Retina (tissue), 1 donor: ENCODE results near the gene SLC9A5.

Experiments
- DNase-seq: peaks from one replicate; pipeline ENCODE4 v3.0.0-alpha.2; 2016

SLC9A5 gene

GRCh38 chr16:67248401-67249177 lies at the start of gene SLC9A5:
Gene SLC9A5, plus strand, starts transcription at chr16:67248979. Its CDS starts 36 bp downstream, at chr16:67249015.
- DNase-seq, result peak; percentile 65

DNA sequence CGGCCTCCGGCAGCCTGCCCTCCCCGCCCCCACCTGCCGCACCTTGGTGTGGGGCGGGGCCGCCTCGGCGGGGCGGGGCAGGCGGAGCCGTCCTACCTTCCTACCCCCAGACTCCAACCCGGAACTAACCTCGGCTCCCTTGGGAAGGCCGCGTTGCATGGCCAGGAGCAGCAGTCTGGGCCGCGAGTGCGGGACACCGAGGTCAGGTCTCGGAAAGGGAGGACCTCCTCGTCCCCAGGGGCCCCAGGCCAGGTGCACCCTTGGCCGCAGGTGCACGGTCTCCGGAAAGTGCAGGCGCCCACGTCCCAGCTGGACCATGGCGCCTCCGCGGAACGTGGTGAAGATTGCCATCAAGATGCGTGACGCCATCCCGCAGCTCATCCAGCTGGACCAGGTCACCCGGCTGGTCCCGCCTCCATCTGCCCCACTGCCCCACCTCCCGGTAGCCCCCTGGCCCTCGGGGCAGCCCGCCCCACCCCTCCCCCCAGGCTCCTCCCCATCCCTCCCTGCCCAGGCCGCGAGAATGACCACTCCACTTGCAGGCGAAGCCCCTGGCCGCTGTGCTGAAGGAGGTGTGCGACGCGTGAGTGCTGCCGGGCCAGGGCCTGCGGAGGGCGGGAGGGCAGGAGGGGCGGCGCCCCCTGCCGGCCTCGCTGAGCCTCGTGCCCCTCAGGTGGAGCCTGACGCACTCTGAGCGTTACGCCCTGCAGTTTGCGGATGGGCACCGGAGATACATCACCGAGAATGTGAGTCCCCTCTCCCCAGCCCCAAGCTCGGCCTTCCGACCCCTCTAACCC lies 49.6 kb upstream of the SLC9A5 start, which contains the start of gene ELMO3:
ELMO3 (plus strand) TSS at position 121 of the 797 bp plus-strand sequence; CDS start at position 317, 196 bp downstream.
- peak; percentile 40 for DNase-seq

DNA sequence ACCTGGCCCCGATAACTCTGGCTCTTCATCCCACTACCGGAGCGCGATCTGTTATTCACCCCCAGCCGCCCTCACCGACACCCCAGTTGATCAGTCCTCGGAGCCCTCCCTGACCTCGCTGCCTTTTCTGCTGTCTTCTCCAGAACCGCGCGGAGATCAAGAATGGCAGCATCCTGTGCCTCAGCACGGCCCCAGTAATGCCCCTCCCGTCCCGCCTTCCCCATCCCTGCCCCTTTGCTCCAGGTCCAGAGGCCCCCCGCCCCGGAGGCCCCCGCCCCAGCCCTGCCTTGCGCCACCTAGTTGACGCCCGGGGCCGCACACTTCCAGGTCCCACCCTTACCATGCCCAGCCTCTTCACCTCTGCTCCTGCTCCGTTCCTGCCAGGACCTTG lies 49.0 kb upstream of the SLC9A5 start:
- no peak for DNase-seq

DNA sequence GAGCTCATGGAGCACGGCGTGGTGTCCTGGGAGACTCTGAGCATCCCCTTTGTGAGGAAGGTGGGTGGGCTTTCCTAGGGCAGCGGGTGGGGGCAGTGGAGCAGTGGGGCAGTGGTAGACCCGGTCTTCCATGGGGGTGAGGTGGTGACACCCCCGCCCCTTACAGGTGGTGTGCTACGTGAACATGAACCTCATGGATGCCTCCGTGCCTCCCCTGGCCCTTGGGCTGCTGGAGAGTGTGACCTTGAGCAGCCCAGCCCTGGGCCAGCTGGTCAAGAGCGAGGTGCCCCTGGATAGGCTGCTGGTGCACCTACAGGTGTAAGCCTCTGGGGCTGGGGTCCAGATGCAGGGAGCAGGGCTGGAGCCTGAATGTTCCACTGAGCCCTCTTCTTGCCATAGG lies 48.3 kb upstream of the SLC9A5 start:
- DNase-seq, result no peak

- no peak for DNase-seq
Observed at GRCh38 chr16:67201411-67202345, 47.1 kb upstream of the SLC9A5 start.

DNA sequence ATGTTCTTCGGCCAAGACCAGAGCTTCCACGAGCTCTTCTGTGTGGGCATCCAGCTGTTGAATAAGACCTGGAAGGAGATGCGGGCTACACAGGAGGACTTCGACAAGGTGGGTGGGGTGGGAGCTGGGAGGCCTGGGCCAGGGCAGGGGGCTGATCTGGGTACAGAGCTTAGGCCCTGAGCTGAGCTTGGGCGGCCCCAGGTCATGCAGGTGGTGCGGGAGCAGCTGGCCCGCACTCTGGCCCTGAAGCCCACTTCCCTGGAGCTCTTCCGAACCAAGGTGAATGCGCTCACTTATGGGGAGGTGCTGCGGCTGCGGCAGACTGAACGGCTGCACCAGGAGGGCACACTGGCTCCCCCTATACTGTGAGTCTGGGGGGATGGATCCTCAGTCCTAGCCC lies 46.4 kb upstream of the SLC9A5 start:
- DNase-seq, result no peak

GRCh38 chr16:67202956-67203493 lies 45.8 kb upstream of the SLC9A5 start:
- no peak for DNase-seq

DNA sequence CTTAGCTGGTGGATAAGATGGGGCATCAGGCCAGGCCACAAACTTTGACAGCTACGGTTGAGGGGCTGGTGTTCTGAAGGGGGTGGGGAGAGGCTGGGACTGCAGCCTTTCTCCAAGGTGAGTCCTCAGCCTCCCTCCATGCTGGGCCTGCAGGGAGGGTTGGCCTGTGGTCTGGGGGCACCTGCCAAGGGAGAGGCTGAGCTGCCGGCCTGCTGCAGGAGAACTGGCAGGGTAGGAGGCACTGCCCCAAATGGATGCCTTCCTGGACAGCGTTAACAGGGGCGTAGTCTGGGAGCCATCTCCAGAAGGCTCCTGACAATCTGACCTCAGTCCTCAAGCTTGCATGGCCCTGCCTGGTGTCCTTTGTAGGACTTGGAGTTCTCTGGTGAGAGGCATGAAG lies 44.7 kb upstream of the SLC9A5 start:
- no peak for DNase-seq

- no peak for DNase-seq
Observed at GRCh38 chr16:67206129-67206837, 42.5 kb upstream of the SLC9A5 start.

DNA sequence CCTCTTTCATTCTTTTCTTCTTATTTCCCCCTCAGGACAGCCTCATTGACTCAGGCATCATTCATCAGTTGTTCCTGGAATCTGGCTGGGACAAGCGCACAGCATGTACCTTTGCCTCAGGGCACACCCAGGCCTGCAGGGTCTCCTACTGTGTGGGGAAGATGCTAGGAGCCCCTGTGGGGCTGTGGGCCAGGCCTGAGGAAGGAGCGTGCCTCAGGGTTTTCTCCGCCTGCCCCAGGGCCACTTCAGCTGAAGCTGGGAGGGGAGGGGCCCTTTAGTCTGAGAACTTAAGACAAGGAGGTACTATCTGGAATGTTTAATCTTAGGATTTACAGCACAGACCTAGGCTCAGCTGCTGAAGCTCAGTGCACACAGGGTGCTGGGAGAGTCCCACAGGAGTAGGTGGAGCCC lies 41.9 kb upstream of the SLC9A5 start:
- DNase-seq, result no peak

GRCh38 chr16:67207249-67208091 lies 41.3 kb upstream of the SLC9A5 start:
- DNase-seq, result no peak

GRCh38 chr16:67208154-67208896 lies 40.5 kb upstream of the SLC9A5 start:
- DNase-seq, result no peak

DNA sequence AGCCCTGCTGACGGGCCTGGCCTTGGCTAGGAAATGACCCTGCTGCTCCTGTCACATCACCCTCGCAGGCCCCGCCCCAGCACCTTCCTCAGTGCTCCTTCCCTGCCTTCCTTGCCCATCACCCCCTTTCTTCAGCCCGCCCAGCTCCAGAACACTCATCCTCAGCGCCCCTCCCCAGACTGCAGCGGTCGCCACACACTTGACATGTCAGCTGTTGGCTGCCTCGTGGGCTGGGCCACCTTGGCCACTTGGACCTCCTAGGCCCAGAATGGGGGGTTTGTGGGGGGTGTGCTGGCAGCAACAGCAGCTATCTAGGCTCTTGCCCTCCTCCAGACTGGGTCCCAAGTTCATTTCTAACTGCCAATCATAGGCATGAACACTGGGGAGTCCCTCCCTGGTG lies 39.2 kb upstream of the SLC9A5 start:
- no peak for DNase-seq

DNA sequence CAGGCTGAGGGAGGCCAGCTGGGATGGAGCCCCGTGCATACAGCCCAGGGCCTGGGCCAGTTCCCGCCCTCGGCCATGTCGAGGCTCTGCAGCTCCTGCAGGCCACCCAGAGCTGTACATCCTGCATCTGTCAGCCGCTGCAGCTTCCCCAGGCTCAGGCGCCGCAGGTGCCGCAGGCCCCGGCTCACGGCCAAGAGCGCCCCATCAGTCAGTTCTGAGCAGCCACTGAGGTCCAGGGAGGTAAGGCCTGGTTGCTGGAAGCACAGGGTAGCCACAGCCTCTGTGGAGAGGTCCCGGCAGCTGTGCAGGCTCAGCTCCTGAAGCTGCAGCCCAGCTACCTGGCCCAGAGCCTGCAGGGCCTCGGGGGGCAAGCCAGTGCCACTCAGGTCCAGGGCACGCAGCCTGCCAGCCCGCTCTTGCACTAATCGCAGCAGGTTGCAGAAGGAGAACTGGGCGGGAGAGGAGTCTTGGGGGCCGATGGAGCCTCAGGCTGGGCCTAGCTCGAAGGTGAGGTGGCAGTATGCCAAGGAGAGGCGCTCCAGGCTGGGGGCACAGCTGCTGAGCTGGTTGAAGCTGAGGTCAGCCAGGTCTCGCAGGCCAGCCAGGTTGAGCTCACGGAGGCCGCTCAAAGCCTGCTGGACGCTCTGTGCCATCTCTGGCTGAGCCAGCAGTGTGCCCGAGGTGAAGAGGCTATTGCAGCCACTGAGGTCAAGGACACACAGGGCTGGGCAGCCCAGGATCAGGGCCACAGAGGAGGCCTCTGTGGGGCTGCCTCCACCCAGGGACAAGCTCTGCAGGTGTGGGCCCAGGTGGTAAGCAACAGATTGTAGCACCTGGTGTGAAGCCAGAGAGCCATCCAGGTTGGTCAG lies 38.5 kb upstream of the SLC9A5 start:
- DNase-seq, result no peak

- DNase-seq, result no peak
Observed at GRCh38 chr16:67211674-67212073, 37.1 kb upstream of the SLC9A5 start.

DNA sequence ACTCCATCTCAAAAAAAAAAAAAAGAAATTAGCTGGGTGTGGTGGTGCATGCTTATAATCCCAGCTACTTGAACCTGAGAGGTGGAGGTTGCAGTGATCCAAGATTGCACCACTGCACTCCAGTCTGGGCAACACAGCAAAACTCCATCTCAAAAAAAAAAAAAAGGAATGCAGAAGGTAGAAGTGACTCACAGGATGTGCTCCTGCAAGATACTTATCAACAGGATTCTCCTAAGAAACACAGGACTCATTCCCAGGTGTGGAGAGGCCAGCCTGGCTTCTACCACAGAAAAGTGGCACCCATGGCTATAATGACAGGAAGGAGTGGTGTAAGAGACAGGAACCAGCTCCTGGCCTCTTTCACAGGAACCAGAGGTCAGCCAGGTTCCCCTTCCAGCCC lies 36.0 kb upstream of the SLC9A5 start:
- no peak for DNase-seq

- DNase-seq, result no peak
Observed at GRCh38 chr16:67213197-67214019, 35.4 kb upstream of the SLC9A5 start.

GRCh38 chr16:67215706-67216105 lies 33.1 kb upstream of the SLC9A5 start:
- DNase-seq, result no peak
